ENCODE results near the gene TDRD7. TPM values are rescaled to one million over a fixed set of nuclear protein-coding genes. Genes with fewer than 3 reads are reported as not detected.

The TDRD7 gene
- total and polyA plus RNA-seq, 4 donors = 12.1 to 20.6 (median 15.1) TPM

GRCh38 chr9:97386733-97387503, 25.0 kb upstream of the TDRD7 start:
- DNase-seq (ENCODE audit: low read depth in 4 of 6, low spot score in 6 of 6) = peak; percentile 15 to 90 (median 46)
- Histone ChIP-seq H3K27ac (ENCODE audit: low read depth, low read length) (no peak overlapping the region), H3K4me1 (ENCODE audit: control insufficient read depth, insufficient read depth, low read length) (peaks cover 11% of the 10 kb centered on the region), H3K27me3 (ENCODE audit: control insufficient read depth, insufficient read depth, low read length) (peaks cover 8% of the 10 kb centered on the region), H3K4me3 (ENCODE audit: low read depth, low read length) (no peak overlapping the region), H3K36me3 (ENCODE audit: control insufficient read depth, insufficient read depth, low read length) (no peaks in the 10 kb centered on the region), H3K9me3 (ENCODE audit: control insufficient read depth, insufficient read depth, low read length) (no peaks in the 10 kb centered on the region)
- WGBS (ENCODE audit: insufficient coverage) = 4% methylated on average over 28 of the region's 30 CpGs

GRCh38 chr9:97387504-97387886, 24.4 kb upstream of the TDRD7 start:
- H3K27me3 ChIP-seq (ENCODE audit: control insufficient read depth, insufficient read depth, low read length) = peaks cover 8% of the 10 kb centered on the region
- no peaks in the 10 kb centered on the region for H3K9me3 ChIP-seq (ENCODE audit: control insufficient read depth, insufficient read depth, low read length)
- peaks cover 11% of the 10 kb centered on the region for H3K4me1 ChIP-seq (ENCODE audit: control insufficient read depth, insufficient read depth, low read length)
- H3K27ac ChIP-seq (ENCODE audit: low read depth, low read length) = no peak overlapping the region
- no peak for DNase-seq (ENCODE audit: low read depth in 4 of 6, low spot score in 6 of 6)
- H3K36me3 ChIP-seq (ENCODE audit: control insufficient read depth, insufficient read depth, low read length) = no peaks in the 10 kb centered on the region
- no peak overlapping the region for H3K4me3 ChIP-seq (ENCODE audit: low read depth, low read length)
- 45% methylated on average over 9 of the region's 13 CpGs for WGBS (ENCODE audit: insufficient coverage)

GRCh38 chr9:97387936-97388684, 23.8 kb upstream of the TDRD7 start:
- H3K27me3 ChIP-seq (ENCODE audit: control insufficient read depth, insufficient read depth, low read length) = peaks cover 8% of the 10 kb centered on the region
- DNase-seq (ENCODE audit: low read depth in 4 of 6, low spot score in 6 of 6) = no peak
- H3K36me3 ChIP-seq (ENCODE audit: control insufficient read depth, insufficient read depth, low read length) = no peaks in the 10 kb centered on the region
- no peak overlapping the region for H3K4me3 ChIP-seq (ENCODE audit: low read depth, low read length)
- no peaks in the 10 kb centered on the region for H3K9me3 ChIP-seq (ENCODE audit: control insufficient read depth, insufficient read depth, low read length)
- WGBS (ENCODE audit: insufficient coverage) = 85% methylated on average over 4 of the region's 5 CpGs
- no peak overlapping the region for H3K27ac ChIP-seq (ENCODE audit: low read depth, low read length)
- H3K4me1 ChIP-seq (ENCODE audit: control insufficient read depth, insufficient read depth, low read length) = peaks cover 11% of the 10 kb centered on the region

GRCh38 chr9:97388721-97389238, 23.1 kb upstream of the TDRD7 start:
- WGBS (ENCODE audit: insufficient coverage) = 79% methylated on average over 4 of the region's 5 CpGs
- Histone ChIP-seq H3K4me1 (ENCODE audit: control insufficient read depth, insufficient read depth, low read length) (peaks cover 11% of the 10 kb centered on the region), H3K4me3 (ENCODE audit: low read depth, low read length) (no peak overlapping the region), H3K9me3 (ENCODE audit: control insufficient read depth, insufficient read depth, low read length) (no peaks in the 10 kb centered on the region), H3K27ac (ENCODE audit: low read depth, low read length) (no peak overlapping the region), H3K27me3 (ENCODE audit: control insufficient read depth, insufficient read depth, low read length) (peaks cover 8% of the 10 kb centered on the region), H3K36me3 (ENCODE audit: control insufficient read depth, insufficient read depth, low read length) (no peaks in the 10 kb centered on the region)
- peak in 1 of 6 donors; percentile 9 for DNase-seq (ENCODE audit: low read depth in 4 of 6, low spot score in 6 of 6)

- Histone ChIP-seq H3K27me3 (ENCODE audit: control insufficient read depth, insufficient read depth, low read length) (peaks cover 8% of the 10 kb centered on the region), H3K4me3 (ENCODE audit: low read depth, low read length) (no peak overlapping the region), H3K4me1 (ENCODE audit: control insufficient read depth, insufficient read depth, low read length) (peaks cover 11% of the 10 kb centered on the region), H3K9me3 (ENCODE audit: control insufficient read depth, insufficient read depth, low read length) (no peaks in the 10 kb centered on the region), H3K27ac (ENCODE audit: low read depth, low read length) (no peak overlapping the region), H3K36me3 (ENCODE audit: control insufficient read depth, insufficient read depth, low read length) (no peaks in the 10 kb centered on the region)
- 77% methylated on average over 3 of the region's 3 CpGs for WGBS (ENCODE audit: insufficient coverage)
- DNase-seq (ENCODE audit: low read depth in 4 of 6, low spot score in 6 of 6) = no peak
Measured at GRCh38 chr9:97389249-97389648, 22.6 kb upstream of the TDRD7 start.

GRCh38 chr9:97390791-97391406, 21.0 kb upstream of the TDRD7 start:
- Histone ChIP-seq H3K9me3 (ENCODE audit: control insufficient read depth, insufficient read depth, low read length) (no peaks in the 10 kb centered on the region), H3K27ac (ENCODE audit: low read depth, low read length) (no peak overlapping the region), H3K4me1 (ENCODE audit: control insufficient read depth, insufficient read depth, low read length) (peaks cover 11% of the 10 kb centered on the region), H3K4me3 (ENCODE audit: low read depth, low read length) (no peak overlapping the region), H3K36me3 (ENCODE audit: control insufficient read depth, insufficient read depth, low read length) (no peaks in the 10 kb centered on the region), H3K27me3 (ENCODE audit: control insufficient read depth, insufficient read depth, low read length) (peaks cover 4% of the 10 kb centered on the region)
- no peak for DNase-seq (ENCODE audit: low read depth in 4 of 6, low spot score in 6 of 6)
- 87% methylated on average over 6 of the region's 10 CpGs for WGBS (ENCODE audit: insufficient coverage)

- H3K36me3 ChIP-seq (ENCODE audit: control insufficient read depth, insufficient read depth, low read length) = no peaks in the 10 kb centered on the region
- no peaks in the 10 kb centered on the region for H3K9me3 ChIP-seq (ENCODE audit: control insufficient read depth, insufficient read depth, low read length)
- H3K27me3 ChIP-seq (ENCODE audit: control insufficient read depth, insufficient read depth, low read length) = no peaks in the 10 kb centered on the region
- no peak overlapping the region for H3K27ac ChIP-seq (ENCODE audit: low read depth, low read length)
- no peak overlapping the region for H3K4me3 ChIP-seq (ENCODE audit: low read depth, low read length)
- DNase-seq (ENCODE audit: low read depth in 4 of 6, low spot score in 6 of 6) = no peak
- no peaks in the 10 kb centered on the region for H3K4me1 ChIP-seq (ENCODE audit: control insufficient read depth, insufficient read depth, low read length)
- 51% methylated on average over 3 of the region's 3 CpGs for WGBS (ENCODE audit: insufficient coverage)
Measured at GRCh38 chr9:97394881-97395280, 17.0 kb upstream of the TDRD7 start.

GRCh38 chr9:97395745-97396144, 16.2 kb upstream of the TDRD7 start:
- H3K4me3 ChIP-seq (ENCODE audit: low read depth, low read length) = no peak overlapping the region
- H3K27me3 ChIP-seq (ENCODE audit: control insufficient read depth, insufficient read depth, low read length) = no peaks in the 10 kb centered on the region
- no peak overlapping the region for H3K27ac ChIP-seq (ENCODE audit: low read depth, low read length)
- no peaks in the 10 kb centered on the region for H3K9me3 ChIP-seq (ENCODE audit: control insufficient read depth, insufficient read depth, low read length)
- no peak for DNase-seq (ENCODE audit: low read depth in 4 of 6, low spot score in 6 of 6)
- WGBS (ENCODE audit: insufficient coverage) = 100% methylated on average over 1 of the region's 5 CpGs
- H3K4me1 ChIP-seq (ENCODE audit: control insufficient read depth, insufficient read depth, low read length) = no peaks in the 10 kb centered on the region
- H3K36me3 ChIP-seq (ENCODE audit: control insufficient read depth, insufficient read depth, low read length) = no peaks in the 10 kb centered on the region

- H3K9me3 ChIP-seq (ENCODE audit: control insufficient read depth, insufficient read depth, low read length) = no peaks in the 10 kb centered on the region
- no peak for DNase-seq (ENCODE audit: low read depth in 4 of 6, low spot score in 6 of 6)
- H3K4me1 ChIP-seq (ENCODE audit: control insufficient read depth, insufficient read depth, low read length) = no peaks in the 10 kb centered on the region
- WGBS (ENCODE audit: insufficient coverage) = 94% methylated on average over 6 of the region's 7 CpGs
- H3K36me3 ChIP-seq (ENCODE audit: control insufficient read depth, insufficient read depth, low read length) = no peaks in the 10 kb centered on the region
- no peak overlapping the region for H3K27ac ChIP-seq (ENCODE audit: low read depth, low read length)
- H3K4me3 ChIP-seq (ENCODE audit: low read depth, low read length) = no peak overlapping the region
- no peaks in the 10 kb centered on the region for H3K27me3 ChIP-seq (ENCODE audit: control insufficient read depth, insufficient read depth, low read length)
Measured at GRCh38 chr9:97396256-97396655, 15.6 kb upstream of the TDRD7 start.

All from spinal cord (tissue), 10 donors.